ENCODE results near the gene MCFD2. TPM values are rescaled to one million over a fixed set of nuclear protein-coding genes. Genes with fewer than 3 reads are reported as not detected.

MCFD2 gene
- polyA plus RNA-seq, 1 of the 3 experiments (the other 2 are of a cell fraction): 88.2 TPM

DNA sequence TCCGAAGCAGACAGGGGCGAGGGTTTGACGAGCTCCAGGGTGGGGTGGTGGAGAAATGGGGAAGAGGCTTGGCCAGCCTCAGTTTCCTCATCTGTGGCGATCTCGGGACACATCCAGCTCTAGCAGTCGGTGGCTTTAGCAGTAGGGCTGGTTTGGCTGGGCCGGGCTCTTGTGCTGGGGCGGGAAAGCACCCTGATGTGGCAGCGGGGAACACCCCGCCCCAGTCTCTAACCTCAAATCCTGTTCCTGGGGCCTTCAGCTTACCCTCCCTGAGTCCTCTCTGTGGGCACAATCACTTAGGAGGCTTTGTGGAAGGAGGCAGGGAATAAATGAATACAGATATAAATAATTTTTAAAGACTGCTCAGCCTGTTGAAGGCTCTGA is 26.5 kb upstream of the MCFD2 start (continued):
- TF ChIP-seq, protein P1, sequence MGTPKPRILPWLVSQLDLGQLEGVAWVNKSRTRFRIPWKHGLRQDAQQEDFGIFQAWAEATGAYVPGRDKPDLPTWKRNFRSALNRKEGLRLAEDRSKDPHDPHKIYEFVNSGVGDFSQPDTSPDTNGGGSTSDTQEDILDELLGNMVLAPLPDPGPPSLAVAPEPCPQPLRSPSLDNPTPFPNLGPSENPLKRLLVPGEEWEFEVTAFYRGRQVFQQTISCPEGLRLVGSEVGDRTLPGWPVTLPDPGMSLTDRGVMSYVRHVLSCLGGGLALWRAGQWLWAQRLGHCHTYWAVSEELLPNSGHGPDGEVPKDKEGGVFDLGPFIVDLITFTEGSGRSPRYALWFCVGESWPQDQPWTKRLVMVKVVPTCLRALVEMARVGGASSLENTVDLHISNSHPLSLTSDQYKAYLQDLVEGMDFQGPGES (IDR thresholded peaks at IDR 0.05; ENCODE audit: low read depth, low read length): no peak
- TF ChIP-seq MXI1 (IDR thresholded peaks at IDR 0.05; ENCODE audit: low read depth, low read length): no peak
- no peak for TF ChIP-seq TEAD4 (IDR thresholded peaks at IDR 0.05; ENCODE audit: borderline replicate concordance, insufficient read depth)
- TF ChIP-seq RCOR1 (IDR thresholded peaks at IDR 0.05; ENCODE audit: low read length): no peak
- TF ChIP-seq FOXM1 (IDR thresholded peaks at IDR 0.05; ENCODE audit: low read depth): no peak
- no peak for TF ChIP-seq EP300 (IDR thresholded peaks at IDR 0.05; ENCODE audit: borderline replicate concordance in 1 of 2, low read depth in 1 of 2, low read length in 1 of 2)
- no peak for TF ChIP-seq FOXJ3 (CRISPR knock-in tag; IDR thresholded peaks at IDR 0.05)
- no peak for TF ChIP-seq SIN3A (IDR thresholded peaks at IDR 0.05; ENCODE audit: borderline replicate concordance, low read depth, low read length)
- TF ChIP-seq, protein P2, sequence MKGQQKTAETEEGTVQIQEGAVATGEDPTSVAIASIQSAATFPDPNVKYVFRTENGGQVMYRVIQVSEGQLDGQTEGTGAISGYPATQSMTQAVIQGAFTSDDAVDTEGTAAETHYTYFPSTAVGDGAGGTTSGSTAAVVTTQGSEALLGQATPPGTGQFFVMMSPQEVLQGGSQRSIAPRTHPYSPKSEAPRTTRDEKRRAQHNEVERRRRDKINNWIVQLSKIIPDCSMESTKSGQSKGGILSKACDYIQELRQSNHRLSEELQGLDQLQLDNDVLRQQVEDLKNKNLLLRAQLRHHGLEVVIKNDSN (IDR thresholded peaks at IDR 0.05; ENCODE audit: borderline replicate concordance, low read depth): no peak
- TF ChIP-seq MEF2A (IDR thresholded peaks at IDR 0.05; ENCODE audit: borderline replicate concordance, low read depth): no peak

DNA sequence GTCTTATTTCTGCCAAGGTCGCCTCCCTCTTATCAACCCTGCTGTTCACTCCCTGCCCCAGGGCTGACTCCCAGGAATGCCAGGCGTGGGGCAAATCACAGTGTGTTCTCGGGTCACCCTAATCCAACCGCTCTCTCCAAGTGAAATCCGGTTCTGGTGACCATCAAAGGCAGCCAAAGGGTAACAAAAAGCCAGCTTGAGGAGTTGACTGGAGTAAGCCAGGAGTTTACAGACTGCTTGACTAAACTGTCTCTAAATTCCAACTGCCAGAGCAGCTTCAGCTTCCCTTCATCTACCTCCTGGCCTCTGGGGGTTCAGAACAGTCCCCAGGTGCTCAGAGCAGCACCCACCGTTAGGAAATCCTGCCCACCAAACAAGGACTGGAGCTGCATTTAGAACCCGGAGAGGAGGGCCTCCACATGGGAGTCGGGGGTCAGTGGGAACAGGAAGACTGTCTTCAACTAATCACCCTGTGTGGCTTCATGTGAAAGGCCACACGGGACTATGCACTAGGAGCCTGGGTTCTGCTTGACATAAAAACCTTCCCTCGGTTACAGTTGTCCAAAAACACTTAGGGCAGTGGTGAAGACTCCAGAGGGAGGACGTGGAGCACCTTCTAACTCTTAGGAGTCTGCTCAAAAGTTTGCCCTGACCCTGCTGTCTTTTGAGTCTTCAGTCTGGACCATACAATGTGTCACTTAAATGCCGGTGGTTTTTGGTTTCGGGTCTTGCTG is 24.2 kb upstream of the MCFD2 start:
- POLR2A ChIA-PET: no interaction called here
- H3K79me2 ChIP-seq (ENCODE audit: insufficient read depth): peaks cover 35% of the 10 kb centered on the region
- DNase-seq: no peak
- no peaks in the 10 kb centered on the region for H3K9me3 ChIP-seq
- no peaks in the 10 kb centered on the region for H3K9me2 ChIP-seq
- CTCF ChIA-PET: interaction anchor here (1.0 to 5.2 kb wide), 4 partner anchors 20 to 479 kb away, joined by 3 to 45 read pairs (median 4); no protein-coding TSS in a partner anchor
- H3K36me3 ChIP-seq (replicated peaks in 1 of 2; ENCODE audit: control insufficient read depth in 1 of 2, insufficient read depth in 2 of 2, low read length in 1 of 2): peaks cover 0 to 2% of the 10 kb centered on the region in 2 experiments
- peak overlapping the region; percentile 85 for H2AFZ ChIP-seq (ENCODE audit: low read depth)
- H3K27ac ChIP-seq (ENCODE audit: low read depth in 2 of 2, low read length in 1 of 2): peak overlapping the region in 1 of 2 experiments; percentile 86; a peak in 2 of 4 replicates
- TF ChIP-seq YY1 (IDR thresholded peaks at IDR 0.05; ENCODE audit: low read depth) (no peak), NFIC (IDR thresholded peaks at IDR 0.05; ENCODE audit: borderline replicate concordance) (no peak), NRF1 (IDR thresholded peaks at IDR 0.05; ENCODE audit: low read depth, low read length) (no peak), RXRA (IDR thresholded peaks at IDR 0.05; ENCODE audit: borderline replicate concordance, low read depth) (no peak), POLR2AphosphoS5 (IDR thresholded peaks at IDR 0.05; ENCODE audit: low read depth, low read length) (no peak)
- H3K4me3 ChIP-seq (ENCODE audit: low read depth in 2 of 2, low read length in 1 of 2): no peak overlapping the region
- H3K9ac ChIP-seq: peak overlapping the region; percentile 88; the same call in 1 of the 2 replicates
- H3K27me3 ChIP-seq (ENCODE audit: insufficient read depth): no peaks in the 10 kb centered on the region
- peaks cover 10 to 12% of the 10 kb centered on the region in 2 experiments; a peak in 2 of 4 replicates for H3K4me1 ChIP-seq (ENCODE audit: control insufficient read depth in 1 of 2, insufficient read depth in 2 of 2, low read depth in 1 of 2, low read length in 1 of 2)
- peaks cover 18% of the 10 kb centered on the region for H3F3A ChIP-seq (replicated peaks; ENCODE audit: insufficient read depth)
- H4K20me1 ChIP-seq (ENCODE audit: insufficient read depth): no peaks in the 10 kb centered on the region
- H3K4me2 ChIP-seq: peak overlapping the region; percentile 98
- 85% methylated on average over 12 of the region's 13 CpGs for WGBS (ENCODE audit: low lambda C conversion rate)

Data from SK-N-SH (cell line).